Measurements from ENCODE around the gene ASB10.
A peak's percentile ranks its signal among the peaks of the same experiment; 100 is the strongest.

The ASB10 gene

GRCh38 chr7:151226560-151226874 lies 39.5 kb upstream of the ASB10 start:
- Histone ChIP-seq H3K27ac (ENCODE audit: low read depth, low read length) (peak overlapping the region; percentile 2), H3K9ac (ENCODE audit: low read length) (peak overlapping the region; percentile 35), H3K4me1 (ENCODE audit: control insufficient read depth, insufficient read depth, low read length) (peaks cover 7% of the 10 kb centered on the region)

GRCh38 chr7:151225948-151226510 lies 39.0 kb upstream of the ASB10 start:
- Histone ChIP-seq H3K4me1 (ENCODE audit: control insufficient read depth, insufficient read depth, low read length) (peaks cover 7% of the 10 kb centered on the region), H3K27ac (ENCODE audit: low read depth, low read length) (no peak overlapping the region), H3K27me3 (ENCODE audit: control insufficient read depth, insufficient read depth, low read length) (no peaks in the 10 kb centered on the region), H3K9ac (ENCODE audit: low read length) (peak overlapping the region; percentile 12), H3K4me3 (ENCODE audit: low read length) (peak overlapping the region; percentile 75), H3K36me3 (ENCODE audit: control insufficient read depth, insufficient read depth, low read length) (peaks cover 24% of the 10 kb centered on the region)

More at GRCh38 chr7:151226560-151226874, 39.5 kb upstream of the ASB10 start:
- Histone ChIP-seq H3K36me3 (ENCODE audit: control insufficient read depth, insufficient read depth, low read length) (peaks cover 23% of the 10 kb centered on the region), H3K4me3 (ENCODE audit: low read length) (peak overlapping the region; percentile 75), H3K27me3 (ENCODE audit: control insufficient read depth, insufficient read depth, low read length) (no peaks in the 10 kb centered on the region)

GRCh38 chr7:151223728-151224127 lies 36.7 kb upstream of the ASB10 start:
- peaks cover 34% of the 10 kb centered on the region for H3K36me3 ChIP-seq (ENCODE audit: control insufficient read depth, insufficient read depth, low read length)
- peaks cover 7% of the 10 kb centered on the region for H3K4me1 ChIP-seq (ENCODE audit: control insufficient read depth, insufficient read depth, low read length)
- H3K27me3 ChIP-seq (ENCODE audit: control insufficient read depth, insufficient read depth, low read length): no peaks in the 10 kb centered on the region
- H3K4me3 ChIP-seq (ENCODE audit: low read length): no peak overlapping the region
- H3K9ac ChIP-seq (ENCODE audit: low read length): no peak overlapping the region
- H3K27ac ChIP-seq (ENCODE audit: low read depth, low read length): no peak overlapping the region

- Histone ChIP-seq H3K36me3 (ENCODE audit: control insufficient read depth, insufficient read depth, low read length) (peaks cover 49% of the 10 kb centered on the region), H3K4me3 (ENCODE audit: low read length) (no peak overlapping the region), H3K9ac (ENCODE audit: low read length) (no peak overlapping the region), H3K27ac (ENCODE audit: low read depth, low read length) (no peak overlapping the region), H3K27me3 (ENCODE audit: control insufficient read depth, insufficient read depth, low read length) (no peaks in the 10 kb centered on the region), H3K4me1 (ENCODE audit: control insufficient read depth, insufficient read depth, low read length) (no peaks in the 10 kb centered on the region)
These were observed 31.1 kb upstream of the ASB10 start for GRCh38 chr7:151218170-151218569.

- H3K4me1 ChIP-seq (ENCODE audit: control insufficient read depth, insufficient read depth, low read length): no peaks in the 10 kb centered on the region
- no peak overlapping the region for H3K9ac ChIP-seq (ENCODE audit: low read length)
- peaks cover 33% of the 10 kb centered on the region for H3K36me3 ChIP-seq (ENCODE audit: control insufficient read depth, insufficient read depth, low read length)
- no peaks in the 10 kb centered on the region for H3K27me3 ChIP-seq (ENCODE audit: control insufficient read depth, insufficient read depth, low read length)
- no peak overlapping the region for H3K4me3 ChIP-seq (ENCODE audit: low read length)
- H3K27ac ChIP-seq (ENCODE audit: low read depth, low read length): no peak overlapping the region
These were observed 28.3 kb upstream of the ASB10 start for GRCh38 chr7:151215396-151215795.

- Histone ChIP-seq H3K27ac (ENCODE audit: low read depth, low read length) (no peak overlapping the region), H3K4me1 (ENCODE audit: control insufficient read depth, insufficient read depth, low read length) (no peaks in the 10 kb centered on the region), H3K36me3 (ENCODE audit: control insufficient read depth, insufficient read depth, low read length) (peaks cover 29% of the 10 kb centered on the region), H3K4me3 (ENCODE audit: low read length) (no peak overlapping the region), H3K9ac (ENCODE audit: low read length) (no peak overlapping the region), H3K27me3 (ENCODE audit: control insufficient read depth, insufficient read depth, low read length) (no peaks in the 10 kb centered on the region)
These were observed 26.8 kb upstream of the ASB10 start for GRCh38 chr7:151213826-151214225.

- H3K36me3 ChIP-seq (ENCODE audit: control insufficient read depth, insufficient read depth, low read length): peaks cover 19% of the 10 kb centered on the region
- H3K27ac ChIP-seq (ENCODE audit: low read depth, low read length): no peak overlapping the region
- H3K9ac ChIP-seq (ENCODE audit: low read length): no peak overlapping the region
- H3K4me3 ChIP-seq (ENCODE audit: low read length): no peak overlapping the region
- H3K4me1 ChIP-seq (ENCODE audit: control insufficient read depth, insufficient read depth, low read length): no peaks in the 10 kb centered on the region
- H3K27me3 ChIP-seq (ENCODE audit: control insufficient read depth, insufficient read depth, low read length): no peaks in the 10 kb centered on the region
These were observed 25.6 kb upstream of the ASB10 start for GRCh38 chr7:151212626-151213025.

- Histone ChIP-seq H3K4me3 (ENCODE audit: low read length) (no peak overlapping the region), H3K9ac (ENCODE audit: low read length) (no peak overlapping the region), H3K27ac (ENCODE audit: low read depth, low read length) (no peak overlapping the region), H3K4me1 (ENCODE audit: control insufficient read depth, insufficient read depth, low read length) (no peaks in the 10 kb centered on the region), H3K36me3 (ENCODE audit: control insufficient read depth, insufficient read depth, low read length) (peaks cover 19% of the 10 kb centered on the region), H3K27me3 (ENCODE audit: control insufficient read depth, insufficient read depth, low read length) (no peaks in the 10 kb centered on the region)
These were observed 24.2 kb upstream of the ASB10 start for GRCh38 chr7:151211155-151211772.

- Histone ChIP-seq H3K4me1 (ENCODE audit: control insufficient read depth, insufficient read depth, low read length) (no peaks in the 10 kb centered on the region), H3K9ac (ENCODE audit: low read length) (no peak within 1 kb of the TSS), H3K36me3 (ENCODE audit: control insufficient read depth, insufficient read depth, low read length) (peaks cover 13% of the 10 kb centered on the region), H3K27ac (ENCODE audit: low read depth, low read length) (no peak within 1 kb of the TSS), H3K4me3 (ENCODE audit: low read length) (no peak within 1 kb of the TSS), H3K27me3 (ENCODE audit: control insufficient read depth, insufficient read depth, low read length) (no peaks in the 10 kb centered on the region)
These were observed 23.2 kb upstream of the ASB10 start, which contains the start of gene H2BK1 for GRCh38 chr7:151210087-151210854. H2BK1 (minus strand) TSS chr7:151210488; CDS start chr7:151210318, 170 bp downstream.

GRCh38 chr7:151209588-151209987 lies 22.5 kb upstream of the ASB10 start:
- no peak overlapping the region for H3K27ac ChIP-seq (ENCODE audit: low read depth, low read length)
- H3K4me1 ChIP-seq (ENCODE audit: control insufficient read depth, insufficient read depth, low read length): no peaks in the 10 kb centered on the region
- H3K27me3 ChIP-seq (ENCODE audit: control insufficient read depth, insufficient read depth, low read length): peaks cover under 1% of the 10 kb centered on the region
- H3K4me3 ChIP-seq (ENCODE audit: low read length): no peak overlapping the region
- H3K36me3 ChIP-seq (ENCODE audit: control insufficient read depth, insufficient read depth, low read length): peaks cover 6% of the 10 kb centered on the region
- no peak overlapping the region for H3K9ac ChIP-seq (ENCODE audit: low read length)

GRCh38 chr7:151208253-151208862 lies 21.3 kb upstream of the ASB10 start:
- H3K36me3 ChIP-seq (ENCODE audit: control insufficient read depth, insufficient read depth, low read length): no peaks in the 10 kb centered on the region
- no peak overlapping the region for H3K27ac ChIP-seq (ENCODE audit: low read depth, low read length)
- no peak overlapping the region for H3K9ac ChIP-seq (ENCODE audit: low read length)
- H3K27me3 ChIP-seq (ENCODE audit: control insufficient read depth, insufficient read depth, low read length): peaks cover 6% of the 10 kb centered on the region
- H3K4me1 ChIP-seq (ENCODE audit: control insufficient read depth, insufficient read depth, low read length): no peaks in the 10 kb centered on the region
- no peak overlapping the region for H3K4me3 ChIP-seq (ENCODE audit: low read length)

GRCh38 chr7:151207804-151208203 lies 20.8 kb upstream of the ASB10 start:
- H3K27ac ChIP-seq (ENCODE audit: low read depth, low read length): no peak overlapping the region
- no peak overlapping the region for H3K9ac ChIP-seq (ENCODE audit: low read length)

More at GRCh38 chr7:151207804-151208203, 20.8 kb upstream of the ASB10 start:
- peaks cover 6% of the 10 kb centered on the region for H3K27me3 ChIP-seq (ENCODE audit: control insufficient read depth, insufficient read depth, low read length)
- H3K36me3 ChIP-seq (ENCODE audit: control insufficient read depth, insufficient read depth, low read length): no peaks in the 10 kb centered on the region
- no peak overlapping the region for H3K4me3 ChIP-seq (ENCODE audit: low read length)
- H3K4me1 ChIP-seq (ENCODE audit: control insufficient read depth, insufficient read depth, low read length): no peaks in the 10 kb centered on the region

All from rectal smooth muscle tissue (tissue), 1 donor.